SK-N-SH (cell line): ENCODE results near the gene FAM83F. TPM values are rescaled to one million over a fixed set of nuclear protein-coding genes. Genes with fewer than 3 reads are reported as not detected.

Experiments
- CTCF ChIA-PET: fragments of 300-600, 350-600 bp; formaldehyde crosslinking; extraction: SDS; loops from one replicate; lab custom pipeline; 2021; lab: Yijun Ruan, JAX
- POLR2A ChIA-PET: fragments of 350-600 bp; sonication (Branson Sonifier 250); formaldehyde crosslinking; extraction: SDS; loops from one replicate; lab custom pipeline; 2020; ENCODE audit warnings: antibody characterized with exemption, inconsistent platforms; lab: Yijun Ruan, JAX
- DNase-seq: peaks from one replicate; pipeline ENCODE4 v3.0.0; 2012
- H2AFZ ChIP-seq: fragments of 200-600 bp; sonication (generic); 2 replicates; pipeline ENCODE4 v1.8.1; 2016; ENCODE audit warnings: antibody characterized with exemption, mild to moderate bottlenecking, low read depth
- H3F3A ChIP-seq: fragments of 200-600 bp; sonication (generic); replicated peaks from 2 replicates; pipeline ENCODE3; 2016; ENCODE audit warnings: antibody characterized with exemption, mild to moderate bottlenecking; ENCODE audit not compliant: insufficient read depth
- H3K27ac ChIP-seq, 2 experiments: fragments of 200-500 bp in 1 of 2; fragments of 200-600 bp in 1 of 2; sonication (Bioruptor generic) in 1 of 2; sonication (generic), shearing (Covaris generic) in 1 of 2; 2 replicates each; pipeline versions ENCODE4 v1.5.1 to v1.6.1; 2014 to 2016; ENCODE audit warnings: low read depth in 2 of 2, inconsistent platforms in 1 of 2, low read length in 1 of 2, mild to moderate bottlenecking in 1 of 2, mixed read lengths in 1 of 2
- H3K27me3 ChIP-seq: fragments of 200-600 bp; sonication (generic), shearing (Covaris generic); 2 replicates; pipeline ENCODE4 v1.6.1; 2016; ENCODE audit warnings: mixed run types; ENCODE audit not compliant: insufficient read depth
- H3K36me3 ChIP-seq, 2 experiments: fragments of 200-500 bp in 1 of 2; fragments of 200-600 bp in 1 of 2; sonication (Bioruptor generic) in 1 of 2; sonication (generic) in 1 of 2; replicated peaks in 1 of 2; 2 replicates each; pipeline versions ENCODE3 to v1.5.1; 2014 to 2016; ENCODE audit warnings: low read length in 1 of 2, mild to moderate bottlenecking in 1 of 2; ENCODE audit not compliant: insufficient read depth in 2 of 2, control insufficient read depth in 1 of 2
- H3K4me1 ChIP-seq, 2 experiments: fragments of 200-500 bp in 1 of 2; fragments of 200-600 bp in 1 of 2; sonication (Bioruptor generic) in 1 of 2; sonication (generic), shearing (Covaris generic) in 1 of 2; 2 replicates each; pipeline versions ENCODE4 v1.5.1 to v1.6.1; 2014 to 2016; ENCODE audit warnings: low read depth in 1 of 2, low read length in 1 of 2, mixed run types in 1 of 2; ENCODE audit not compliant: insufficient read depth in 2 of 2, control insufficient read depth in 1 of 2
- H3K4me2 ChIP-seq: fragments of 200-600 bp; sonication (generic), shearing (Covaris generic); 2 replicates; pipeline ENCODE4 v1.6.1; 2017; ENCODE audit warnings: mixed run types
- H3K4me3 ChIP-seq, 2 experiments: fragments of 200-500 bp in 1 of 2; fragments of 200-600 bp in 1 of 2; sonication (Bioruptor generic) in 1 of 2; sonication (generic), shearing (Covaris generic) in 1 of 2; 2 replicates each; pipeline versions ENCODE4 v1.5.1 to v1.8.1; 2014 to 2016; ENCODE audit warnings: low read depth in 2 of 2, inconsistent platforms in 1 of 2, low read length in 1 of 2, mild to moderate bottlenecking in 1 of 2, mixed read lengths in 1 of 2, moderate library complexity in 1 of 2
- H3K79me2 ChIP-seq: fragments of 200-600 bp; sonication (generic); 2 replicates; pipeline ENCODE4 v1.8.1; 2017; ENCODE audit warnings: mild to moderate bottlenecking; ENCODE audit not compliant: insufficient read depth
- H3K9ac ChIP-seq: fragments of 200-600 bp; sonication (generic); 2 replicates; pipeline ENCODE4 v1.6.1; 2017; ENCODE audit warnings: mixed run types
- H3K9me2 ChIP-seq: fragments of 200-600 bp; sonication (generic); 2 replicates; pipeline ENCODE4 v1.6.1; 2017; ENCODE audit warnings: mixed run types
- H3K9me3 ChIP-seq: fragments of 200-600 bp; sonication (generic); 2 replicates; pipeline ENCODE4 v1.6.1; 2017; ENCODE audit warnings: mixed run types, mild to moderate bottlenecking, moderate library complexity
- H4K20me1 ChIP-seq: fragments of 200-600 bp; sonication (generic); 2 replicates; pipeline ENCODE4 v1.6.1; 2017; ENCODE audit warnings: mild to moderate bottlenecking, mixed run types; ENCODE audit not compliant: insufficient read depth
- CHD2 ChIP-seq: fragments of 150-350 bp; IDR thresholded peaks from 2 replicates; pipeline ENCODE4 v1.6.1; 2018; ENCODE audit warnings: low read length; ENCODE audit not compliant: partially characterized antibody
- EP300 ChIP-seq, 2 experiments: IDR thresholded peaks; 2 replicates each; pipeline versions ENCODE4 v1.4.0 to v1.6.1; 2012; ENCODE audit warnings: borderline replicate concordance in 1 of 2, low read depth in 1 of 2, low read length in 1 of 2
- JUND ChIP-seq: IDR thresholded peaks from 2 replicates; pipeline ENCODE4 v1.4.0; 2012
- NFIC ChIP-seq: IDR thresholded peaks from 2 replicates; pipeline ENCODE4 v1.4.0; 2012; ENCODE audit warnings: borderline replicate concordance
- NRF1 ChIP-seq: IDR thresholded peaks from 2 replicates; pipeline ENCODE4 v1.6.1; 2012; ENCODE audit warnings: low read depth, mild to moderate bottlenecking, low read length
- RAD21 ChIP-seq: IDR thresholded peaks from 2 replicates; pipeline ENCODE4 v1.6.1; 2012; ENCODE audit warnings: mild to moderate bottlenecking, low read length
- RFX5 ChIP-seq: IDR thresholded peaks from 2 replicates; pipeline ENCODE4 v1.6.1; 2012; ENCODE audit warnings: mild to moderate bottlenecking, improper control_type of control experiment, low read length
- RXRA ChIP-seq: IDR thresholded peaks from 2 replicates; pipeline ENCODE4 v1.4.0; 2012; ENCODE audit warnings: low read depth, mild to moderate bottlenecking, borderline replicate concordance
- SMC3 ChIP-seq: IDR thresholded peaks from 2 replicates; pipeline ENCODE4 v1.6.1; 2012; ENCODE audit warnings: low read depth, low read length, improper control_type of control experiment
- TAF1 ChIP-seq: IDR thresholded peaks from 2 replicates; pipeline ENCODE4 v1.6.1; 2012; ENCODE audit warnings: low read depth, mild to moderate bottlenecking, low read length, moderate library complexity, borderline replicate concordance
- TCF12 ChIP-seq: IDR thresholded peaks from 2 replicates; pipeline ENCODE4 v1.4.0; 2012
- YY1 ChIP-seq: IDR thresholded peaks from 2 replicates; pipeline ENCODE4 v1.4.0; 2012; ENCODE audit warnings: low read depth, mild to moderate bottlenecking
- WGBS: methylation state at CpG from one replicate; pipeline ENCODE4 v1.1.6; 2017; ENCODE audit warnings: low lambda C conversion rate; 5-methylcytosine and 5-hydroxymethylcytosine counted together
- polyA plus RNA-seq, 3 experiments: library from polyadenylated mRNA; depleted of rRNA; stranded (reverse); fragments of >200 nt; gene quantifications; 2 replicates each; pipeline ENCODE4 v1.2.3, GENCODE V29; 2012
- TF ChIP-seq, protein P1 (sequence below): IDR thresholded peaks from 2 replicates; pipeline ENCODE4 v1.4.0; 2012; ENCODE audit warnings: low read depth, borderline replicate concordance
- TF ChIP-seq, protein P2 (sequence below): fragments of 150-350 bp; IDR thresholded peaks from 2 replicates; pipeline ENCODE4 v1.6.1; 2017; ENCODE audit warnings: antibody characterized with exemption, low read length, low read depth, borderline replicate concordance

FAM83F gene
- polyA plus RNA-seq, 1 of the 3 experiments (the other 2 are of a cell fraction) = not detected

DNA sequence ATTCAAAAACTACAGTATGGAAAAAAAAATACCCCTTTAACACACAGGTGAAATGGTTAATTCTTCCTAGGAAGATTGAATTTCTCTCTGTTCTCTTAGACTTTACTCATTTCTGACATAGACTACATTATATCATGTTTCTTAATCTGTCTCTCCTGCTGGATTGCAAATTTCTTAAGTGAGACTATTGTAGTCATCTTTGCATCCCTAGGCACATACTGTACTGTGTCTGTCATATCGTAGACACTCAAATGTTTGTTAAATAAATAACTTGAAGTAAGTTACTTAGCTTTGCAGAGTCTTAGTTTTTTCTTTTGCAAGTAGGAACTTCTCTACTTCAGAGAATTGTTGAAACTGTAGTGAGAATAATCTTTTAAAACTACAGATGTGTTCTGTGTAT is 58.7 kb downstream of the FAM83F start:
- DNase-seq = no peak
- Histone ChIP-seq H3K9ac (no peak overlapping the region), H3K27ac (no peak overlapping the region)
- TF ChIP-seq, protein P1, sequence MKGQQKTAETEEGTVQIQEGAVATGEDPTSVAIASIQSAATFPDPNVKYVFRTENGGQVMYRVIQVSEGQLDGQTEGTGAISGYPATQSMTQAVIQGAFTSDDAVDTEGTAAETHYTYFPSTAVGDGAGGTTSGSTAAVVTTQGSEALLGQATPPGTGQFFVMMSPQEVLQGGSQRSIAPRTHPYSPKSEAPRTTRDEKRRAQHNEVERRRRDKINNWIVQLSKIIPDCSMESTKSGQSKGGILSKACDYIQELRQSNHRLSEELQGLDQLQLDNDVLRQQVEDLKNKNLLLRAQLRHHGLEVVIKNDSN = no peak
- TF ChIP-seq JUND (no peak), SMC3 (no peak)
- TF ChIP-seq, all 33 proteins: peak for 0
- no peaks in the 10 kb centered on the region for H3K36me3 ChIP-seq
- no peak overlapping the region for H3K4me3 ChIP-seq
- H3K4me1 ChIP-seq = peaks cover 0 to 2% of the 10 kb centered on the region in 2 experiments; a peak in 1 of 4 replicates
- ChIA-PET POLR2A (no interaction called here), CTCF (interaction anchor here (0.8 kb wide), 1 partner anchor 132 kb away, joined by 3 read pairs; no protein-coding TSS in a partner anchor)
- H3K9me2 ChIP-seq = no peaks in the 10 kb centered on the region
- H3F3A ChIP-seq = no peaks in the 10 kb centered on the region
- H3K79me2 ChIP-seq = no peaks in the 10 kb centered on the region
- no peaks in the 10 kb centered on the region for H4K20me1 ChIP-seq
- H3K9me3 ChIP-seq = no peaks in the 10 kb centered on the region
- no peaks in the 10 kb centered on the region for H3K27me3 ChIP-seq
- H3K4me2 ChIP-seq = no peak overlapping the region
- H2AFZ ChIP-seq = no peak overlapping the region
- 88% methylated on average over 1 of the region's 1 CpG for WGBS

DNA sequence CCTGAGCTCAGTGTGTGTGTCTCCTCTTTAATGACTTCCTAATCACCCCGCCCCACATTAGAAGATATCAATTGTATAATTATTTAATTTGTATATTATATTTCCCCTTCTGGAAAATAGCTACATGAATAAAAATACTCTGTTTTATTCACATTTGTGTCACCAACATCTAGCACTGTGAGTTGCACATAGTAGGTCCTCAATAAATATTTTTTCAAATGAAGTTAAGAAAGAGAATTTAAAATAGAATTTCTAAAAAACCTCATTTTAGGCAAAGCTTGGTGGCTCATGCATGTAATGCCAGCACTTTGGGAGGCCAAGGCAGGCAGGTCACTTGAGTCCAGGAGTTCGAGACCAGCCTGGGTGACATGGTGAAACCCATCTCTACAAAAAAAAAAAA is 59.7 kb downstream of the FAM83F start:
- CTCF ChIA-PET = interaction anchor here (0.6 kb wide), 1 partner anchor 371 kb away, joined by 3 read pairs; no protein-coding TSS in a partner anchor
- DNase-seq = no peak
- H3K79me2 ChIP-seq = no peaks in the 10 kb centered on the region
- H3K4me1 ChIP-seq = peaks cover 0 to 2% of the 10 kb centered on the region in 2 experiments; a peak in 1 of 4 replicates
- no peaks in the 10 kb centered on the region for H3K9me2 ChIP-seq
- no peaks in the 10 kb centered on the region for H3K9me3 ChIP-seq
- no peak overlapping the region for H3K4me3 ChIP-seq
- H3K27ac ChIP-seq = no peak overlapping the region
- no peaks in the 10 kb centered on the region for H3K27me3 ChIP-seq
- H3F3A ChIP-seq = no peaks in the 10 kb centered on the region
- H4K20me1 ChIP-seq = no peaks in the 10 kb centered on the region
- H3K36me3 ChIP-seq = no peaks in the 10 kb centered on the region
- H3K4me2 ChIP-seq = no peak overlapping the region
- H3K9ac ChIP-seq = no peak overlapping the region
- POLR2A ChIA-PET = no interaction called here
- no peak overlapping the region for H2AFZ ChIP-seq
- WGBS = 96% methylated on average over 2 of the region's 2 CpGs
- no peak for TF ChIP-seq TAF1
- TF ChIP-seq, protein P2, sequence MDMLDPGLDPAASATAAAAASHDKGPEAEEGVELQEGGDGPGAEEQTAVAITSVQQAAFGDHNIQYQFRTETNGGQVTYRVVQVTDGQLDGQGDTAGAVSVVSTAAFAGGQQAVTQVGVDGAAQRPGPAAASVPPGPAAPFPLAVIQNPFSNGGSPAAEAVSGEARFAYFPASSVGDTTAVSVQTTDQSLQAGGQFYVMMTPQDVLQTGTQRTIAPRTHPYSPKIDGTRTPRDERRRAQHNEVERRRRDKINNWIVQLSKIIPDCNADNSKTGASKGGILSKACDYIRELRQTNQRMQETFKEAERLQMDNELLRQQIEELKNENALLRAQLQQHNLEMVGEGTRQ = no peak
- no peak for TF ChIP-seq RXRA
- TF ChIP-seq NFIC = no peak
- no peak for TF ChIP-seq YY1
- TF ChIP-seq CHD2 = no peak
- TF ChIP-seq NRF1 = no peak
- TF ChIP-seq EP300 (IDR thresholded peaks at IDR 0.05; ENCODE audit: borderline replicate concordance in 1 of 2, low read depth in 1 of 2, low read length in 1 of 2) = no peak
- no peak for TF ChIP-seq RAD21
- no peak for TF ChIP-seq TCF12
- TF ChIP-seq RFX5 = no peak
